Skeletal muscle tissue (tissue), 1 donor: ENCODE measurements around the gene DEFB110. TPM values are rescaled to one million over a fixed set of nuclear protein-coding genes. Genes with fewer than 3 reads are reported as not detected.

Source experiments
- total RNA-seq: library from RNA; depleted of rRNA; stranded (reverse); fragments of >200 nt; gene quantifications from one replicate; pipeline ENCODE4 v1.2.3, GENCODE V29; 2014

The DEFB110 gene
- total RNA-seq, 1 donor from 2014 or later: not detected

Other genes starting within 250 kb of the DEFB110 start
- gene PGK2, start 234.7 kb downstream of the DEFB110 start, total RNA-seq: not detected
- gene CRISP1, start 155.5 kb downstream of the DEFB110 start, total RNA-seq: not detected
- not detected for gene DEFB114, start 57.8 kb downstream of the DEFB110 start, total RNA-seq
- gene DEFB113, start 52.4 kb downstream of the DEFB110 start, total RNA-seq: not detected
- gene DEFB112, start 27.9 kb upstream of the DEFB110 start, total RNA-seq: not detected